ENCODE results near the gene GJC3. TPM values are rescaled to one million over a fixed set of nuclear protein-coding genes. Genes with fewer than 3 reads are reported as not detected.
A peak's percentile ranks its signal among the peaks of the same experiment; 100 is the strongest.

The GJC3 gene
- total and polyA plus RNA-seq, 2 experiments from 2014 or later: not detected

DNA sequence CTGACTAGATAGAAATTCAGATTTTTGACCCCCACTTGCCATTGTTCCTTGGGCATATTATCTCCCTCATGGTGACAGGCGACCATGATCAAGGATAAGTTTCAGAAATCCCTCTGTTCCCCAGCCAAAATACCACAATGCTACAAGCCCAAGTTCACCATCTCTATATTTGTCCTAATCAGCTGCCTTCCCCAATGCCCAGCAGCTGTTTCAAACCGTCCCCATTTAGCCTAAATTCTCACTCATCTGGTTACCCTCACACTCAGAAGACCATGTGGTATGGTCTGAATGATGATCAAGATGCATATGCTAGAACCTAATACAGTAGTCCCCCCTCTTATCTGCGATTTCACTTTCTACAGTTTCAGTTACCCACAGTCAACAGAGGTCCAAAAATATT lies 956 bp upstream of the GJC3 start:
- TF ChIP-seq, protein P1, sequence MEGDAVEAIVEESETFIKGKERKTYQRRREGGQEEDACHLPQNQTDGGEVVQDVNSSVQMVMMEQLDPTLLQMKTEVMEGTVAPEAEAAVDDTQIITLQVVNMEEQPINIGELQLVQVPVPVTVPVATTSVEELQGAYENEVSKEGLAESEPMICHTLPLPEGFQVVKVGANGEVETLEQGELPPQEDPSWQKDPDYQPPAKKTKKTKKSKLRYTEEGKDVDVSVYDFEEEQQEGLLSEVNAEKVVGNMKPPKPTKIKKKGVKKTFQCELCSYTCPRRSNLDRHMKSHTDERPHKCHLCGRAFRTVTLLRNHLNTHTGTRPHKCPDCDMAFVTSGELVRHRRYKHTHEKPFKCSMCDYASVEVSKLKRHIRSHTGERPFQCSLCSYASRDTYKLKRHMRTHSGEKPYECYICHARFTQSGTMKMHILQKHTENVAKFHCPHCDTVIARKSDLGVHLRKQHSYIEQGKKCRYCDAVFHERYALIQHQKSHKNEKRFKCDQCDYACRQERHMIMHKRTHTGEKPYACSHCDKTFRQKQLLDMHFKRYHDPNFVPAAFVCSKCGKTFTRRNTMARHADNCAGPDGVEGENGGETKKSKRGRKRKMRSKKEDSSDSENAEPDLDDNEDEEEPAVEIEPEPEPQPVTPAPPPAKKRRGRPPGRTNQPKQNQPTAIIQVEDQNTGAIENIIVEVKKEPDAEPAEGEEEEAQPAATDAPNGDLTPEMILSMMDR (IDR thresholded peaks at IDR 0.05; ENCODE audit: low read depth, low read length): no peak
- Histone ChIP-seq H3K4me1 (ENCODE audit: low read depth) (no peaks in the 10 kb centered on the region), H3K9me3 (ENCODE audit: low read depth) (no peaks in the 10 kb centered on the region), H3K27me3 (peaks cover 12% of the 10 kb centered on the region), H3K36me3 (no peaks in the 10 kb centered on the region), H3K4me3 (no peak overlapping the region), H3K27ac (no peak overlapping the region)
- DNase-seq (ENCODE audit: low read depth in 1 of 2, low spot score in 1 of 2): no peak

DNA sequence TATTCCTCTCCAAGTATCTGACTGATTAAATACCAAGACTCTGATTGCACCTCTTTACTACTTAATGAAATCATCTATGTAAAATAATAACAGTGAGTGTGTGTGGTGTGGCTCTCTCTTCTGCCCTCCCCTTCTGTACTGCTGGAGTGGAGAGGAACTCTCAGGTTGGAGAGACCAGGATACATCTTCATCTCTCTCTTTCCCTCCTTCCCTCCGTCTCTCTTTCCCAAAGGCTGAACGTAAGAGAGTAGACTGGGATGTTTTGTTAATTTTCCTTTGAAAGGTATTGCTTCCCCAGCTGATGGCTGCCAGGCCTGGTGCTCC lies 272 bp upstream of the GJC3 start:
- no peaks in the 10 kb centered on the region for H3K9me3 ChIP-seq (ENCODE audit: low read depth)
- peak overlapping the region; percentile 15 for H3K4me3 ChIP-seq
- TF ChIP-seq, protein P1 (IDR thresholded peaks at IDR 0.05; ENCODE audit: low read depth, low read length): no peak
- H3K36me3 ChIP-seq: no peaks in the 10 kb centered on the region
- no peak for DNase-seq (ENCODE audit: low read depth in 1 of 2, low spot score in 1 of 2)
- H3K4me1 ChIP-seq (ENCODE audit: low read depth): no peaks in the 10 kb centered on the region
- peaks cover 12% of the 10 kb centered on the region for H3K27me3 ChIP-seq
- H3K27ac ChIP-seq: no peak overlapping the region

DNA sequence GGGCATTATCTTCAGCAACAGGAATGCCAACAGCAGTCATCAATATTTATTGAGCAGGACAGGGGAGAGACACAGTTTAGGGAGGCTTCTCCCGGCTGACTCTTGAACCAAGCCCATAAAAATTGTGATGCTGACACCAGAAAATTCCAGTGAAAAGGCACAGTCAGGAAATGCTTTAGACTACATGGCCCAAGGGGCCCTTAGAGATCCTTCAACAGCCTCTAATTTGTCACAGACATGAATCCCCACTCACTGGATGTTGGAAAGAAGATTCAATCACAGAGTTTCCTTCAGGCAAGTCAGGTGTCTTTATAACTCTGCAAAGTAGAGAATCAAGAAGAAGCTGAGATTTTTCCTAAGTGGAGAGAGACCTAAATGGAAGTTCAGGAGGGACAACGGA lies 1.2 kb downstream of the GJC3 start:
- H3K27me3 ChIP-seq: peaks cover 12% of the 10 kb centered on the region
- no peaks in the 10 kb centered on the region for H3K4me1 ChIP-seq (ENCODE audit: low read depth)
- H3K36me3 ChIP-seq: no peaks in the 10 kb centered on the region
- no peak for DNase-seq (ENCODE audit: low read depth in 1 of 2, low spot score in 1 of 2)
- no peaks in the 10 kb centered on the region for H3K9me3 ChIP-seq (ENCODE audit: low read depth)
- no peak overlapping the region for H3K4me3 ChIP-seq
- H3K27ac ChIP-seq: no peak overlapping the region
- TF ChIP-seq, protein P1 (IDR thresholded peaks at IDR 0.05; ENCODE audit: low read depth, low read length): no peak

DNA sequence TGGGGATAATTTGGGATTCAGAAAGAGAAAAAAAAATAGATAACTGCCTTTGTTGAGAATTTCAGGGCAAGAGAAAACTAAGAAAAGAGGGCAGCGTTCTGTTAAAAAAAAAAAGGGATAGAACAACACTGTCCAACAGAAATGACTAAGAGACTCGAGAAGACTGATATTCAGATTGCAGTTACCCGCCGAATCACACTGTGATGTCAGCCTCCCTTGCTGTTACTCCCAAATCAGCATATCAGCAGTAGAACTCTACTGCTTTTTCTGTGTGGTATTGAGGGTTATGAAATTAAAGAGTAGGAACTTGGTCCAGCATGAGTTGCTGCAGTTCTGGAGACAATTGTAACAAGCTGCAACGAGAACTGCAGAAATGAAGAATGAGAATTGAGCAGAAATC lies 1.9 kb downstream of the GJC3 start:
- peaks cover 12% of the 10 kb centered on the region for H3K27me3 ChIP-seq
- no peaks in the 10 kb centered on the region for H3K4me1 ChIP-seq (ENCODE audit: low read depth)
- TF ChIP-seq, protein P1 (IDR thresholded peaks at IDR 0.05; ENCODE audit: low read depth, low read length): no peak
- DNase-seq (ENCODE audit: low read depth in 1 of 2, low spot score in 1 of 2): no peak
- no peak overlapping the region for H3K27ac ChIP-seq
- no peak overlapping the region for H3K4me3 ChIP-seq
- H3K9me3 ChIP-seq (ENCODE audit: low read depth): no peaks in the 10 kb centered on the region
- no peaks in the 10 kb centered on the region for H3K36me3 ChIP-seq

DNA sequence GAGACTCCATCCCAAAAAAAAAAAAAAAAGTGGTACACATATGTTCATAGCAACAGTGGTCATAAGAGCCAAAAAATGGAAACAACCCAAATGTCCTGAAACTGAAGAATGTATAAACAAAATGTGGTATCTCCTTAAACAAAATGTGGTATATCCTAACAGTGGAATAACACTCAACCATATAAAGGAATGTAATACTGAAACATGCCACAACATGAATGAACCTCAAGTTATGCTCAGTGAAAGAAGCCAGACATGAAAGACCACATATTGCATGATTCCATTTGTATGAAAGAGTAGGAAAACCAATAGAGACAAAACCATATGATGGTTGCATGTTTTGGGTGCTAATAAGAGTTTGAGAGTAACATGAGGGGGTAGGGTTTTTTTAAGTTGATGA lies 3.1 kb downstream of the GJC3 start:
- H3K9me3 ChIP-seq (ENCODE audit: low read depth): no peaks in the 10 kb centered on the region
- peaks cover 12% of the 10 kb centered on the region for H3K27me3 ChIP-seq
- H3K4me1 ChIP-seq (ENCODE audit: low read depth): no peaks in the 10 kb centered on the region
- H3K36me3 ChIP-seq: no peaks in the 10 kb centered on the region
- H3K4me3 ChIP-seq: no peak overlapping the region
- no peak overlapping the region for H3K27ac ChIP-seq
- TF ChIP-seq, protein P1 (IDR thresholded peaks at IDR 0.05; ENCODE audit: low read depth, low read length): no peak
- DNase-seq (ENCODE audit: low read depth in 1 of 2, low spot score in 1 of 2): no peak

DNA sequence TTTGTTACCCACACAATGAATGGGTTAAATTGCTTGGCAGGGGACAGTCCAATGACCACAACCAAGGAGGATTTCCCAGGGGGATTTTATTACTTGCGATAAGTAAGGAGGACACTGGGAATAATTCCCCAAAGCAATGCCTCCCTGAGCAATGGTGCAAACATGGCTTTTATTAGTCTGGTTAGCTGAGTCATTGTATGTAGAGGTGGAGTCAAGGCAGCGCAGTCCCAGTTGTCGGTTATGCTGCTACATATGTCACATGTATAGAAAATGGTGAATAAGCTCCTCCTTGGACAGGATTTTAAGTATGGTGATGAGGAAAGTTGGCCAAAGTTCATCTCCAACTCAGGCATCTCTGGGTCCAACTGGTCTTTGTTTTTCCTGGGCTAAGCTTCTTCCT lies 6.2 kb downstream of the GJC3 start:
- H3K4me3 ChIP-seq: no peak overlapping the region
- H3K36me3 ChIP-seq: no peaks in the 10 kb centered on the region
- peaks cover 2% of the 10 kb centered on the region for H3K4me1 ChIP-seq (ENCODE audit: low read depth)
- H3K9me3 ChIP-seq (ENCODE audit: low read depth): no peaks in the 10 kb centered on the region
- TF ChIP-seq, protein P1 (IDR thresholded peaks at IDR 0.05; ENCODE audit: low read depth, low read length): no peak
- H3K27ac ChIP-seq: no peak overlapping the region
- peaks cover 11% of the 10 kb centered on the region for H3K27me3 ChIP-seq
- DNase-seq (ENCODE audit: low read depth in 1 of 2, low spot score in 1 of 2): no peak
